Hepatocyte (in vitro differentiated cells): Measurements from ENCODE around the gene OR8K5. TPM values are rescaled to one million over a fixed set of nuclear protein-coding genes. Genes with fewer than 3 reads are reported as not detected.

ENCODE experiments used
- DNase-seq: peaks from one replicate; pipeline ENCODE4 v3.0.0-alpha.2; 2016; ENCODE audit warnings: low spot score
- H2AFZ ChIP-seq: fragments of 200-600 bp; sonication (generic); 2 replicates; pipeline ENCODE4 v1.6.0; 2016; ENCODE audit warnings: antibody characterized with exemption, mild to moderate bottlenecking
- H3K27ac ChIP-seq: fragments of 200-600 bp; sonication (generic); 2 replicates; pipeline ENCODE4 v1.5.1; 2016; ENCODE audit warnings: mild to moderate bottlenecking
- H3K27me3 ChIP-seq: fragments of 200-600 bp; sonication (generic); 2 replicates; pipeline ENCODE4 v1.6.1; 2016
- H3K36me3 ChIP-seq: fragments of 200-600 bp; sonication (generic); replicated peaks from 2 replicates; pipeline ENCODE4 v1.5.1; 2016; ENCODE audit warnings: low read depth; ENCODE audit not compliant: insufficient read depth
- H3K4me1 ChIP-seq: fragments of 200-600 bp; sonication (generic); 2 replicates; pipeline ENCODE4 v1.5.1; 2016; ENCODE audit warnings: mild to moderate bottlenecking, moderate library complexity; ENCODE audit not compliant: insufficient read depth
- H3K4me2 ChIP-seq: fragments of 200-600 bp; sonication (generic); 2 replicates; pipeline ENCODE4 v1.6.0; 2016
- H3K4me3 ChIP-seq: fragments of 200-600 bp; sonication (generic); 2 replicates; pipeline ENCODE4 v1.5.1; 2016; ENCODE audit warnings: mild to moderate bottlenecking
- H3K79me2 ChIP-seq: fragments of 200-600 bp; sonication (generic); 2 replicates; pipeline ENCODE4 v1.6.0; 2017; ENCODE audit warnings: mild to moderate bottlenecking
- H3K9me2 ChIP-seq: fragments of 200-600 bp; sonication (generic); replicated peaks from 2 replicates; pipeline ENCODE4 v1.6.0; 2017; ENCODE audit warnings: mild to moderate bottlenecking; ENCODE audit not compliant: insufficient read depth
- H3K9me3 ChIP-seq: fragments of 200-600 bp; sonication (generic); 2 replicates; pipeline ENCODE4 v1.5.1; 2016; ENCODE audit warnings: low read depth, mild to moderate bottlenecking
- H4K20me1 ChIP-seq: fragments of 200-600 bp; sonication (generic); 2 replicates; pipeline ENCODE4 v1.6.0; 2016; ENCODE audit warnings: mild to moderate bottlenecking; ENCODE audit not compliant: insufficient read depth, poor library complexity, severe bottlenecking
- CTCF ChIP-seq: fragments of 200-600 bp; sonication (generic); IDR thresholded peaks from 2 replicates; pipeline ENCODE4 v1.5.1; 2016; ENCODE audit warnings: antibody characterized with exemption, mild to moderate bottlenecking; ENCODE audit not compliant: poor library complexity
- EZH2 ChIP-seq: fragments of 200-600 bp; sonication (generic); IDR thresholded peaks from 2 replicates; pipeline ENCODE4 v1.6.1; 2016; ENCODE audit warnings: antibody characterized with exemption, mild to moderate bottlenecking, borderline replicate concordance
- EZH2phosphoT487 ChIP-seq: fragments of 200-600 bp; sonication (generic); IDR thresholded peaks from one replicate; pipeline ENCODE4 v1.6.1; 2018; ENCODE audit warnings: antibody characterized with exemption, mild to moderate bottlenecking, low read depth, moderate library complexity; ENCODE audit not compliant: unreplicated experiment, severe bottlenecking
- WGBS: methylation state at CpG from one replicate; pipeline ENCODE4 v1.1.6; 2016; ENCODE audit warnings: low lambda C conversion rate; ENCODE audit errors: missing lambda C conversion rate; 5-methylcytosine and 5-hydroxymethylcytosine counted together
- polyA plus RNA-seq: library from polyadenylated mRNA; unstranded; fragments of >200 nt; fragmentation: Nextera tagmentation; extraction: Ambion mirVana; gene quantifications from 2 replicates; pipeline ENCODE4 v1.2.1, GENCODE V29; 2016
- total RNA-seq: library from RNA; depleted of rRNA; stranded (reverse); fragments of >200 nt; gene quantifications from 2 replicates; pipeline ENCODE4 v1.2.3, GENCODE V29; 2014

The OR8K5 gene
- total and polyA plus RNA-seq, 2 experiments from 2014 or later: not detected

DNA sequence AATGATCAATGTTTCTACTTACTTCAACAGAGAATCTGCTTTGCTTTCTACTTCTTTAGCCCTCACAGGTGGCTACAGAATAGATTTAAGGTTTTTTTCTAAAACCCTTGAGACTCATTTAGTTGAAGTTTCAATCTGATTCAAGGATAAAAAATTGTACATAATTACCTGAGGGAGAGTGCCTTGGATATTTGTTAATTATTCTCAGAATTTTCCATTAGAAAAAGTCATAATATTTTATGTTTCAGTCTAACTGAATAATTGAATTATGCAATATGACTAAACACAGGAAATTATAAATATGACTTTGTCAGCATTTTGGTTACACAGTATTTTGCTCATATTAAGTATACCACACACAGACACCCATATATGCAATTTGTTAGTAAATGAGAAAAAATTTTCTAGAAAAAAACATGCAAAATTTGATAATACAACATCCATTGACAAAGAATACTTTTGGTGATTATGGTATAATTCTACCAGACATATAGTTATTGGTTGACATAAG lies 19.9 kb downstream of the OR8K5 start, which contains the start of gene OR8J3:
Gene OR8J3, minus strand, starts transcription at position 51 of the 511 bp plus-strand sequence. CDS start 2,483 bp downstream, outside the sequence.
- no peaks in the 10 kb centered on the region for H3K9me2 ChIP-seq
- DNase-seq: no peak
- no peaks in the 10 kb centered on the region for H3K27me3 ChIP-seq
- no peaks in the 10 kb centered on the region for H4K20me1 ChIP-seq
- H3K79me2 ChIP-seq: no peaks in the 10 kb centered on the region
- H3K4me3 ChIP-seq: no peak within 1 kb of the TSS
- H3K4me1 ChIP-seq: no peaks in the 10 kb centered on the region
- H3K4me2 ChIP-seq: no peak within 1 kb of the TSS
- no peak within 1 kb of the TSS for H3K27ac ChIP-seq
- TF ChIP-seq EZH2phosphoT487 (no peak), EZH2 (no peak), CTCF (no peak)
- H3K9me3 ChIP-seq: no peaks in the 10 kb centered on the region
- H2AFZ ChIP-seq: no peak within 1 kb of the TSS
- no peaks in the 10 kb centered on the region for H3K36me3 ChIP-seq

GRCh38 chr11:56122073-56122472 lies 38.0 kb downstream of the OR8K5 start, which contains the start of gene OR8H3:
Gene OR8H3 (plus strand): TSS chr11:56122373. CDS start chr11:56122373, 0 bp downstream.
- no peaks in the 10 kb centered on the region for H4K20me1 ChIP-seq
- no peaks in the 10 kb centered on the region for H3K9me2 ChIP-seq
- TF ChIP-seq EZH2 (no peak), EZH2phosphoT487 (no peak), CTCF (no peak)
- H3K27me3 ChIP-seq: no peaks in the 10 kb centered on the region
- no peaks in the 10 kb centered on the region for H3K79me2 ChIP-seq
- no peaks in the 10 kb centered on the region for H3K4me1 ChIP-seq
- H3K27ac ChIP-seq: no peak within 1 kb of the TSS
- no peak within 1 kb of the TSS for H2AFZ ChIP-seq
- no peak for DNase-seq
- H3K4me2 ChIP-seq: no peak within 1 kb of the TSS
- no peaks in the 10 kb centered on the region for H3K9me3 ChIP-seq
- H3K36me3 ChIP-seq: no peaks in the 10 kb centered on the region
- 83% methylated on average over 6 of the region's 6 CpGs for WGBS
- H3K4me3 ChIP-seq: no peak within 1 kb of the TSS

Other genes starting within 250 kb of the OR8K5 start
- not detected in 2 replicates for gene OR5W2, start 245.7 kb downstream of the OR8K5 start, total RNA-seq
- not detected in 2 replicates for gene OR5W2, start 245.7 kb downstream of the OR8K5 start, polyA plus RNA-seq
- gene OR5I1, start 223.9 kb downstream of the OR8K5 start, total RNA-seq: not detected in 2 replicates
- gene OR5I1, start 223.9 kb downstream of the OR8K5 start, polyA plus RNA-seq: not detected in 2 replicates
- not detected in 2 replicates for gene OR10AG1, start 190.4 kb downstream of the OR8K5 start, total RNA-seq
- not detected in 2 replicates for gene OR10AG1, start 190.4 kb downstream of the OR8K5 start, polyA plus RNA-seq
- gene OR5F1, start 165.7 kb downstream of the OR8K5 start, total RNA-seq: not detected in 2 replicates
- not detected in 2 replicates for gene OR5F1, start 165.7 kb downstream of the OR8K5 start, polyA plus RNA-seq
- not detected in 2 replicates for gene OR5AS1, start 132.7 kb downstream of the OR8K5 start, total RNA-seq
- gene OR5AS1, start 132.7 kb downstream of the OR8K5 start, polyA plus RNA-seq: not detected in 2 replicates
- gene OR8I2, start 67.0 kb downstream of the OR8K5 start, total RNA-seq: not detected in 2 replicates
- gene OR8I2, start 67.0 kb downstream of the OR8K5 start, polyA plus RNA-seq: not detected in 2 replicates
- not detected in 2 replicates for gene OR8H2, start 56.6 kb downstream of the OR8K5 start, total RNA-seq
- not detected in 2 replicates for gene OR8H2, start 56.6 kb downstream of the OR8K5 start, polyA plus RNA-seq
- gene OR8H3, start 37.9 kb downstream of the OR8K5 start, total RNA-seq: not detected in 2 replicates
- gene OR8H3, start 37.9 kb downstream of the OR8K5 start, polyA plus RNA-seq: not detected in 2 replicates
- gene OR8J3, start 20.1 kb downstream of the OR8K5 start, total RNA-seq: not detected in 2 replicates
- not detected in 2 replicates for gene OR8J3, start 20.1 kb downstream of the OR8K5 start, polyA plus RNA-seq
- not detected in 2 replicates for gene OR5J2, start 16.3 kb upstream of the OR8K5 start, total RNA-seq
- gene OR5J2, start 16.3 kb upstream of the OR8K5 start, polyA plus RNA-seq: not detected in 2 replicates
- gene OR5T2, start 73.9 kb upstream of the OR8K5 start, total RNA-seq: not detected in 2 replicates
- gene OR5T2, start 73.9 kb upstream of the OR8K5 start, polyA plus RNA-seq: not detected in 2 replicates
- gene OR5T3, start 91.9 kb upstream of the OR8K5 start, total RNA-seq: not detected in 2 replicates
- gene OR5T3, start 91.9 kb upstream of the OR8K5 start, polyA plus RNA-seq: not detected in 2 replicates
- not detected in 2 replicates for gene OR5T1, start 113.8 kb upstream of the OR8K5 start, total RNA-seq
- gene OR5T1, start 113.8 kb upstream of the OR8K5 start, polyA plus RNA-seq: not detected in 2 replicates
- not detected in 2 replicates for gene OR8H1, start 131.9 kb upstream of the OR8K5 start, total RNA-seq
- gene OR8H1, start 131.9 kb upstream of the OR8K5 start, polyA plus RNA-seq: not detected in 2 replicates
- gene OR8K3, start 154.8 kb upstream of the OR8K5 start, total RNA-seq: not detected in 2 replicates
- not detected in 2 replicates for gene OR8K3, start 154.8 kb upstream of the OR8K5 start, polyA plus RNA-seq
- gene OR8K1, start 185.7 kb upstream of the OR8K5 start, total RNA-seq: not detected in 2 replicates
- not detected in 2 replicates for gene OR8K1, start 185.7 kb upstream of the OR8K5 start, polyA plus RNA-seq
- not detected in 2 replicates for gene OR8J1, start 194.0 kb upstream of the OR8K5 start, total RNA-seq
- not detected in 2 replicates for gene OR8J1, start 194.0 kb upstream of the OR8K5 start, polyA plus RNA-seq
- gene OR8U1, start 215.3 kb upstream of the OR8K5 start, total RNA-seq: not detected in 2 replicates
- gene OR8U1, start 215.3 kb upstream of the OR8K5 start, polyA plus RNA-seq: not detected in 2 replicates